HG03039 (cell line): ENCODE results near the gene SCT.
"Not testable (repeated sequence)": the region's sequence is repeated elsewhere in the genome, so short reads cannot be mapped to it uniquely, and the experiment has no call there.

Experiments used
- ATAC-seq: cut with Tn5 transposase; IDR thresholded peaks from one replicate; pipeline ENCODE4 v1.9.1; 2021; ENCODE audit warnings: mild to moderate bottlenecking, moderate library complexity; ENCODE audit not compliant: unreplicated experiment

The SCT gene, protein sequence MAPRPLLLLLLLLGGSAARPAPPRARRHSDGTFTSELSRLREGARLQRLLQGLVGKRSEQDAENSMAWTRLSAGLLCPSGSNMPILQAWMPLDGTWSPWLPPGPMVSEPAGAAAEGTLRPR

GRCh38 chr11:626475-627307 is at the start of gene SCT:
TSS of gene SCT (minus strand) at chr11:627181. CDS start at chr11:627143, 38 bp downstream.
- no peak for ATAC-seq

- ATAC-seq, result no peak
These were observed 47.4 kb upstream of the SCT start for GRCh38 chr11:674406-674805.

GRCh38 chr11:673866-674265 is 46.9 kb upstream of the SCT start:
- ATAC-seq, result no peak

DNA sequence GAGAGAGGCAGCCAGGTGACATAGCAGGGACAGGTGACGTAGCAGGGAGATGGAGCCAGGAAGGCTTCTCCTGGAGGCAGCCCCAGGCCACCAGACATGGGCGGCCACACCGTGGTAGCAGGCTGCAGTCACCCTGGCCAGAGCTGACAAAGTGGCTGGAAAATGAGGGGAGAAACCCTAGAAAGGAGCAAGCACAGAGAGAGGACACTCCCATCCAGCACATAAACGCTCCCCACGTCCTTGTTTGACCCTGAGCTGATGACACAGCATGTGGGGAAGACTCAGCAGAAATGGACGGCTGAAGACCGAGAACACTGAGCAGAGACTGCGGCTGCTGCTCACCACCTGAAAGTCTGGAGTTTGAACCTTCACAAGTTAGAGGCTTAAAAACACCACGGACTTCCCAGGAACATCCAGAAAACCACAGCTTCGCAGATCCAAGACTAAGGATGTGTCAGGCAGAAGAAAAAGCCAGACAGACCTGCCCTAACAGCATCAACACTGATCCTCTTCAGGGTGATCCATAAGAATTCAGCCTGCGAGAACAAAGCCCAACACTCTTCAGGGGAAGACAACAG is 38.8 kb upstream of the SCT start:
- no peak for ATAC-seq

GRCh38 chr11:665062-665703 is 38.2 kb upstream of the SCT start:
- ATAC-seq, result no peak

GRCh38 chr11:662689-663274 is 35.8 kb upstream of the SCT start:
- ATAC-seq, result no peak

DNA sequence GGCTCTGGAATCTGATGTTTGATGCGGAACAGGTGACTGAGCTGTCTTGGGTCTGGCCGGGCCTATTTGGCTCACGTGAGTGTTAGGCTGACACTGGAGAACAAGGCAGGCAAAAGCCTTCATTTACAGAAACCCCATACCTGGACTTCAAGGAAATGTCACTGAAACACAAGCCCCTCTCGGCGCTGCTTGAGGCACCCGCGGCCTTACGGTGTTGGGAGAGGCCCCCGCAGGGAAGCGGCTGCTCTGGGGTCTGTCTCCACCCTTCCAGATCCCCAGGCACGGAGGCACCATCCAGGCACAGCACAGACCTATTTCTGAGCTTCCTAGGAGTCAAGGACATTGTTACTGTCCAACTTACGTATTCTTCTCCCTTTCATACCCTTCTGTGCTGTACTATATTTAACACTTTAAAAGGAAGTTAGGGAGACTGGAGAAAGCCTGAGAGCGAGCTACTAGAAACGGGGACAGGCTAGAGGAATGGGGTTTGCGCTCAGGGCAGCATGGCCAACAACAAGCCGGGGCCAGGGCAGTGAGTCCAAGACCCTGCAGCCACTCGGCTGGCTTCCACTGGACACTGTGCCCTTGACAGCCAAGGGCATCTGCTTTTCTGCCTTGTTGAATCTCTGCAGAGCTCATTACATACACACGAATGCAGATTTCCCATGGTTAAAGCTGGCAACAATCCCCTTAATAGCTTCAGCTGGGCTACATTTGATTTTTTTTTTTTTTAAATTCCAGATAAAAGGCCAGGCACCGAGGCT is 33.9 kb upstream of the SCT start:
- no peak for ATAC-seq

DNA sequence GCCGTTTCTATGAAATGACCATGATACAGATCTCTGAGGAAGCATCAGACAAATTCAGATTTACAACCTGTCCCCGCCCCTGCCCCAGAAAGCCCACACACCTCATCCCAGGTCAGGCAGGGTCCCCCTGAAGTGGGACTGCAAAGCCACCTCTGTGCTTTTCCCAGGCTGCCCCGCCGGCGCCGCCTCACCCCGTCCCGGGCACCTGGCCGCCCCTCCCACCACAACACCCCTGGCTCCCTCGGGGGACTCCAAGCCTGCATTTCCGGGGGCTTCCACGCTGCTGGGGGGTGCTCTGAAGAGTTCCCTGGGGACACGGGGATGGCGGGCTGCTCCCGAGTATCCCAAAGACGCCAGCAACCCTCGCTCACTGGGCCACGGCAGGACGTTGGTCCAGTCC is 33.3 kb upstream of the SCT start:
- no peak for ATAC-seq

DNA sequence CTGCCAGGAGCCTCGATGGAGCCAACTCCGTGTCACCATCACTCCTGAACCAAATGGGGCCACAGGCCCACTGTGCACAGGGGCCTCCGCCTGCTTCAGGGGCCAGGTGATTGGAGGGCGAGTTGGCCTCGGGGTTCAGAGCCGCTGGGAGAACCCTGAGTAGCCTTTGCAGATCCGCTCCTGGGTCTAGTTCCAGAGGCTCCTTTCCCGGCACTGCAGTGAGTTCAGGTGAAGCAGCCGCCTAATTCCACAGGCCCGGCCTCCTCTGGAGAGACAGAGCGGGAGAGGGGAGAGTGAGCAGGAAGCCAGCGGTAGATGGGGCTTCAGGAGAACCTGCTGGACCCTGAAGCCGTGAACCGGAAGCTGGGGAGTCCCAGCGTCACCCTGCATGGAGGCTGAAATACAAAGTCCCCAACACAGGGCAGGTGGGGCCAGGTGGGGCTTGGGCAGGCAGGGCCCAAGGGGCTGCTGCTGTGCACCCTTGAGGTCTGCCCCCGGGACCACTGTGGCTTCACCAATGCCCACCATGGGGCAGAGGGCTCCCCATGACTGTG is 32.6 kb upstream of the SCT start:
- no peak for ATAC-seq

- no peak for ATAC-seq
These were observed 30.7 kb upstream of the SCT start for GRCh38 chr11:657691-658126.

- no peak for ATAC-seq
These were observed 29.9 kb upstream of the SCT start for GRCh38 chr11:656866-657265.

DNA sequence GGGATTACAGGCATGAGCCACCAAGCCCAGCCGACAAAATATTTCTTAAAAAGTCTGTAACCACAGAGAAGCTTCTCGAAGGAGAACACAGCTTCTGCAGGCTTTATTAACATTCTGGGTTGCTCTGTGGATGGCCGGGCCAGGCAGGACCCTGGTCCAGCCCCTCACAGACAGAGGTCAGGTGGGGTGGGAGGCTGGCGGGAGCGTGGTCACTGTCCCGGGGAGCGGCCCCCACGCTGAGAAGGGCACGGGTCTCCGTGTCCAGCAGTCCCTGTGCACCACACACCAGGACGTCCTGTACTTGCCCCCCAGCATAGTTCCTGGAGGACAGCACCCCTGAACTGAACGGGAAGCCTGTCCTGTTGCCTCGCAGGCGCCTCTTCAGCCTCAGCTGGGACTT is 29.4 kb upstream of the SCT start:
- ATAC-seq, result no peak

DNA sequence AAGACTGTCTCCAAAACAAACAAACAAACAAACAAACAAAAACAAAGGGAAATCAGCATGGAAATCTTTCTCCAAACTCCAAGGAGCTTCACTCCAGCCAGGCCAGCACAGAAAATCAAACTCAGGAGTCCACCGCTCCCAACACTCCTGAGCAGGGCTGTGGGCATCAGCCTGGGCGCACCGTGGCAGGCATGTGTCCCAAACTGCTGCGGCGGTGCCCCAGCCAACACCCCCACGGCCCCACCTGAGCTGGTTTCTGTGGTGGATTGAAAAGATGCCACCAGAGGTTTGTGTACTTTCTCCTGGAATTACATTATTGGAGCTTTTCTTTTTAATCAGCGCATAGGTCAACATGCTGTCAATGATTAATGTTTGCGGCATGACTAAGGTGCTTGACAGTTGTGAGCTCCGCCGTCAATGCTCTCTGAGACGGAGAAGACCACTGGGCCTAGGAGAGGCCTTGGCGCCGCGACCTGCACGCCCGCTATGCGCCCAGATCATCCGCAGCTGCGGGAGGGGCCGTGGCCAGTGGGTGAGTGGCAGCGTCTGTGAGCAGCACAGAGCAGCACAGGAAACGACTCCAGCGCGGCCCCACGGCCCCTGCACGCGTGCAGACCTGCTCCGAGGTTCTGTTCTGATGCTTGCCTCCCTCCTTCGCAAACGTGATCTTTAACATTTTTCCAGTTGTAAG is 28.2 kb upstream of the SCT start:
- ATAC-seq, result no peak

- not testable (repeated sequence) for ATAC-seq
These were observed 27.5 kb upstream of the SCT start for GRCh38 chr11:654444-654843.

DNA sequence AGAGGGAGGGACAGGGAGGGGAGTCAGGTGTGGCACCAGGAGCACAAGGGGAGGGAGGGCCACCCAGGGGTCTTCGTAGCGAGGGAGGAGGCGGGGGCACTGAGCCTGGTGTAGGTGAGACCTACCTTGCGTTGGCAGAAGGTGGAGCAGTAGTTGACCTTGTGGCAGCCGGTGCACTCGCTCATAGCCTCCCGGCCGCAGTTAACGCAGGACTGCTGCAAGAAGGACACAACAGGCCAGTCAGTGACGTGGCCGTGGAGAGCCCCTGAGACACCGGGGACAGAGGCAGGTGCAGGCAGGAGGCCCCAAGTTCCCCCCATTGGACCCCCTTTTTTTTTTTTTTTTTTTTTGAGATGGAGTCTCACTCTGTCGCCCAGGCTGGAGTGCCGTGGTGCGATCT is 26.9 kb upstream of the SCT start:
- ATAC-seq, result no peak

DNA sequence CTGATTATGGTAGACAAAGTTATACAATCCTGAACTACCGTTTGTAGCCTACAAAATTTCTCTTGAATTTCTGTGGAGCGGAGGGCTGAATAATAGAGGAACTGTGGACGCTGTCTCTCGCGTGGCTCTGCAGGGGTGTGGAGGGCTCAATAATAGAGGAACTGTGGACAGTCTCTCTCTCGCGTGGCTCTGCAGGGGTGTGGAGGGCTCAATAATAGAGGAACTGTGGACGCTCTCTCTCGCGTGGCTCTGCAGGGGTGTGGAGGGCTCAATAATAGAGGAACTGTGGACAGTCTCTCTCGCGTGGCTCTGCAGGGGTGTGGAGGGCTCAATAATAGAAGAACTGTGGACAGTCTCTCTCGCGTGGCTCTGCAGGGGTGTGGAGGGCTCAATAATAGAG is 26.2 kb upstream of the SCT start:
- not testable (repeated sequence) for ATAC-seq

DNA sequence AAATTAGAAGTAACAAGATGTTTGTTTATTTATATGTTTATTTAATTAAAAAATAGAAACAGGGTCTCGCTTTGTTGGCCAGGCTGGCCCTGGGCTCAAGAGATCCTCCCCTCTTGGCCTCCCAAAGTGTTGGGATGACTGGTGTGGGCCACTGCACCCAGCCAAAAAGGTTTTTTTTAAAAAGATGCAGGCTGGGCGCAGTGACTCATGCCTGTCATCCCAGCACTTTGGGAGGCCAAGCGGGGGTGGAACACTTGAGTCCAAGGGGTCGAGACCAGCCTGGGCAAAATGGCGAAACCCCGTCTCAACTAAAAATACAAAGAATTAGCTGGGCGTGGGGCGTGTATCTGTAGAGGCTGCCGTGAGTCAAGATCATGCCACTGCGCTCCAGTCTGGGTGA is 23.5 kb upstream of the SCT start:
- ATAC-seq, result no peak

DNA sequence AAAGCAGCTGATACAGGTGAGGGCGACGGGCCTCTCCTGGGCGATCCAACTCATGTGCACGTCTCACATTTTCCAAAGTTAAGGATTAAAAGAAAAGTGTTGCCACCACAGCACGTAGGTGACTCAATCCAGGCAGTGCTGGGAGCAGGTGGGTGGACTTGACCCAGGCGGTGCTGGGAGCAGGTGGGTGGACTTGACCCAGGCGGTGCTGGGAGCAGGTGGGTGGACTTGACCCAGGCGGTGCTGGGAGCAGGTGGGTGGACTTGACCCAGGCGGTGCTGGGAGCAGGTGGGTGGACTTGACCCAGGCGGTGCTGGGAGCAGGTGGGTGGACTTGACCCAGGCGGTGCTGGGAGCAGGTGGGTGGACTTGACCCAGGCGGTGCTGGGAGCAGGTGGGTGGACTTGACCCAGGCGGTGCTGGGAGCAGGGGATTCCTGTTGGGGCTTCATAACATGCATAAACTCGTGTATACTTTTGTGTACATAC is 20.7 kb upstream of the SCT start:
- ATAC-seq, result not testable (repeated sequence)

DNA sequence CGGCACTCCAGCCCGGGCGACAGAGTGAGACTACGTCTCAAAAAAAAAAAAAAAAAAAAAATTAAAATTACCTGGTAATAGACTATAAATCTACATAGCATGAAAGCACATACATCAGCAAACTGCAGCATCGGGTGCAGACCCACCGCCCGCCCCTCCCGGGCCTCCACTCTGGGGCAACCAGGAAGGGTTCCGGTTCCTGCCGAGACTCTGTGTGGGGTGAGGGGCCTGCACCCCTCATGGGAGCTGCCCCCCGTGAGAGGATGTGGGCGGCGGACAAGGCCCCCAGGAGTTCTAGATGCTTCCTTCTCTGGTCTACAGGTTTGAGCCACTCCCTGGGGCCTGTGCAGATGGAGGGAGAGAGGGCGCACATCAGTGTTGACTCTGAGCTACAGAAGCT is 19.2 kb upstream of the SCT start:
- ATAC-seq, result no peak

DNA sequence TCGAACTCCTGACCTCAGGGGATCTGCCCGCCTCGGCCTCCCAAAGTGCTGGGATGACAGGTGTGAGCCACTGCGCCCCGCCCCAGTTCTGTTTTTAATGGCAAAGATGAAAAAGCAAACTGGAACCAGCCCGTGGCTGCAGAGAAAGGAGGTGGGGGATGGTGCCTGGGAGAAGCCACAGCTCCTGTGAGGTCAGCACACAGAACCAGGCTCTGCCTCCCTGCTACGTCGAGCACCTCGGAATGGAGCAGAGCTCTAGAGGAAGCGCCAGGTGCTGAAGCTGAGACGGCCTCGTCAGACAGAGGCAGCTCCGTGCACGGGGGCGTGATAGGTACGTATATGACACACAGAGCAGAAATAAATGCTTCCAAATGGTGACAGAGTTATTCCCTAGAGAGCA is 18.6 kb upstream of the SCT start:
- ATAC-seq, result no peak
